Effector memory CD4-positive, alpha-beta T cell (primary cell): Measurements from ENCODE around the gene CIB2.

Experiments used
- DNase-seq, 3 donors: peaks; one replicate each; pipeline ENCODE4 v3.0.0-alpha.2; 2020
- H3K27ac ChIP-seq: 2 replicates; pipeline ENCODE4 v1.7.0; 2013; ENCODE audit warnings: mild to moderate bottlenecking, low read length, moderate library complexity; ENCODE audit not compliant: insufficient read depth, poor library complexity, severe bottlenecking
- H3K27me3 ChIP-seq: replicated peaks from 2 replicates; pipeline ENCODE4 v1.7.0; 2013; ENCODE audit warnings: mild to moderate bottlenecking, low read length; ENCODE audit not compliant: insufficient read depth, control insufficient read depth, poor library complexity, severe bottlenecking
- H3K36me3 ChIP-seq: 2 replicates; pipeline ENCODE4 v1.7.0; 2013; ENCODE audit warnings: mild to moderate bottlenecking, low read length, moderate library complexity; ENCODE audit not compliant: control insufficient read depth, insufficient read depth
- H3K4me1 ChIP-seq: 2 replicates; pipeline ENCODE4 v1.7.0; 2013; ENCODE audit warnings: low read length, mild to moderate bottlenecking; ENCODE audit not compliant: control insufficient read depth, insufficient read depth, poor library complexity, severe bottlenecking
- H3K4me3 ChIP-seq: 2 replicates; pipeline ENCODE4 v1.7.0; 2013; ENCODE audit warnings: low read length, low read depth, mild to moderate bottlenecking; ENCODE audit not compliant: insufficient read depth, poor library complexity, severe bottlenecking
- H3K9me3 ChIP-seq: 2 replicates; pipeline ENCODE4 v1.7.0; 2013; ENCODE audit warnings: mild to moderate bottlenecking, low read length, moderate library complexity; ENCODE audit not compliant: control insufficient read depth
- total RNA-seq, 3 donors: gene quantifications; one replicate each; lab custom pipeline; 2026; lab: John Stamatoyannopoulos, UW

Gene CIB2
- total RNA-seq, result 1.1 to 1.4 (median 1.2) reads per million in 3 donors

GRCh38 chr15:78131295-78132061 is at the start of gene CIB2:
CIB2 (minus strand) TSS chr15:78131445; CDS start chr15:78131215, 230 bp downstream.
- peak; percentile 63 to 71 (median 69) for DNase-seq
- Histone ChIP-seq H3K4me1 (peaks cover 11% of the 10 kb centered on the region), H3K27me3 (no peaks in the 10 kb centered on the region), H3K36me3 (no peaks in the 10 kb centered on the region), H3K27ac (peak within 1 kb of the TSS; percentile 65), H3K4me3 (peak within 1 kb of the TSS; percentile 73), H3K9me3 (no peaks in the 10 kb centered on the region)

- no peak overlapping the region for H3K27ac ChIP-seq
- H3K9me3 ChIP-seq, result no peaks in the 10 kb centered on the region
- no peaks in the 10 kb centered on the region for H3K36me3 ChIP-seq
- H3K4me3 ChIP-seq, result no peak overlapping the region
- H3K27me3 ChIP-seq, result no peaks in the 10 kb centered on the region
- H3K4me1 ChIP-seq, result no peaks in the 10 kb centered on the region
- no peak for DNase-seq
These were observed 48.7 kb upstream of the CIB2 start for GRCh38 chr15:78179906-78180305.

- no peak for DNase-seq
- no peaks in the 10 kb centered on the region for H3K4me1 ChIP-seq
These were observed 48.1 kb upstream of the CIB2 start for GRCh38 chr15:78179286-78179840.

GRCh38 chr15:78178064-78178463 is 46.8 kb upstream of the CIB2 start:
- Histone ChIP-seq H3K27ac (no peak overlapping the region), H3K27me3 (no peaks in the 10 kb centered on the region), H3K36me3 (no peaks in the 10 kb centered on the region), H3K4me3 (no peak overlapping the region), H3K9me3 (no peaks in the 10 kb centered on the region), H3K4me1 (no peaks in the 10 kb centered on the region)
- no peak for DNase-seq

More at GRCh38 chr15:78179286-78179840, 48.1 kb upstream of the CIB2 start:
- Histone ChIP-seq H3K36me3 (no peaks in the 10 kb centered on the region), H3K27me3 (no peaks in the 10 kb centered on the region), H3K9me3 (no peaks in the 10 kb centered on the region), H3K27ac (no peak overlapping the region), H3K4me3 (no peak overlapping the region)

- Histone ChIP-seq H3K27ac (no peak overlapping the region), H3K4me3 (no peak overlapping the region), H3K36me3 (peaks cover 2% of the 10 kb centered on the region), H3K4me1 (no peaks in the 10 kb centered on the region), H3K27me3 (no peaks in the 10 kb centered on the region), H3K9me3 (no peaks in the 10 kb centered on the region)
- DNase-seq, result no peak
These were observed 46.2 kb upstream of the CIB2 start for GRCh38 chr15:78177447-78177873.

- Histone ChIP-seq H3K9me3 (no peaks in the 10 kb centered on the region), H3K36me3 (peaks cover 23% of the 10 kb centered on the region), H3K4me3 (no peak overlapping the region), H3K27ac (no peak overlapping the region), H3K4me1 (no peaks in the 10 kb centered on the region), H3K27me3 (no peaks in the 10 kb centered on the region)
- no peak for DNase-seq
These were observed 44.1 kb upstream of the CIB2 start for GRCh38 chr15:78175330-78175729.

GRCh38 chr15:78174401-78174800 is 43.2 kb upstream of the CIB2 start:
- H3K4me1 ChIP-seq, result no peaks in the 10 kb centered on the region
- no peaks in the 10 kb centered on the region for H3K27me3 ChIP-seq
- no peaks in the 10 kb centered on the region for H3K9me3 ChIP-seq
- no peak overlapping the region for H3K27ac ChIP-seq
- H3K36me3 ChIP-seq, result peaks cover 27% of the 10 kb centered on the region
- H3K4me3 ChIP-seq, result no peak overlapping the region
- DNase-seq, result no peak

GRCh38 chr15:78171864-78172472 is 40.7 kb upstream of the CIB2 start:
- H3K4me3 ChIP-seq, result no peak overlapping the region
- no peaks in the 10 kb centered on the region for H3K27me3 ChIP-seq
- H3K27ac ChIP-seq, result no peak overlapping the region
- no peak for DNase-seq
- H3K36me3 ChIP-seq, result peaks cover 37% of the 10 kb centered on the region
- H3K4me1 ChIP-seq, result no peaks in the 10 kb centered on the region
- no peaks in the 10 kb centered on the region for H3K9me3 ChIP-seq

GRCh38 chr15:78170848-78171773 is 39.9 kb upstream of the CIB2 start:
- DNase-seq, result no peak
- Histone ChIP-seq H3K4me3 (no peak overlapping the region), H3K36me3 (peaks cover 41% of the 10 kb centered on the region), H3K27me3 (no peaks in the 10 kb centered on the region), H3K27ac (no peak overlapping the region), H3K4me1 (no peaks in the 10 kb centered on the region), H3K9me3 (no peaks in the 10 kb centered on the region)
